GM19452 (cell line): ENCODE measurements around the gene GPC2.
"Not testable (repeated sequence)": the region's sequence is repeated elsewhere in the genome, so short reads cannot be mapped to it uniquely, and the experiment has no call there.

ENCODE experiments used
- ATAC-seq: cut with Tn5 transposase; IDR thresholded peaks from one replicate; pipeline ENCODE4 v1.9.1; 2021; ENCODE audit not compliant: unreplicated experiment

GPC2 gene

DNA sequence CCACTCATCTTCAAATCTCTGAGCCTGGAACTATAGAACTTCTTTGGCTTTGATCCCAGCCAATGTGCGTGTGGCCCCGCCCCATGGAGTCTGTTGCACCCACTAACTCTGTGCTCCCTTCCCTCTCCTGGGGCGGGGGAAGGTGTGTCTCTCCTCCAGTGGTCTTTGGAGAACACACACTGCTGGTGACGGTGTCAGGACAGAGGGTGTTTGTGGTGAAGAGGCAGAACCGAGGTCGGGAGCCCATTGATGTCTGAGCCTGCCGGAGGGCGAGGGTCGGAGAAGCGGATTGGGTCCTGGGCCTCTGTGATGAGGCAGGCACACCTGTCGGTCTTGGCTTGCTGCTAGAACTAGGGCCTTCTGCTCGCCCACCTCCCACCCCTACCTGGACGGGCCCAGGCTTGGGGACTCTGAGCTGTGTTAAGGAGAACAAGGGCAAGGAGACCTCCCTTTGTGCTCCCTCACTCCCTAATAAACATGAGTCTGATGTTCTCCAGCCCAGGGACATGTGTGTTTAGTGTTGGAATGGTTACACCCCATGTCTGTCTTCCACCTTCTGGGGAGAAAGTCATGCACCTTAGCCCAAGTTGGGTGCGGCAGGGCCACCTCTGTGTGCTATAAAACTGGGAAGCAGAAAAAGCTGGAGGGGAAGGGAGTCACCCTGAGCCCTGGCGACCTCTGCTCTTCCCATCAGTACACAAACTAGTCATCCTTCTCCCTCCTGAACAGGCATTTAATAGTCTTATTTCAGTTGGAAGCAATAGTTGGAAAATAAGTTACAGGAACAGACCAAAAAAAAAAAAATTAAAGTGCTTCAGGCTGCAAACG is 23.3 kb downstream of the GPC2 start:
- ATAC-seq, result no peak

DNA sequence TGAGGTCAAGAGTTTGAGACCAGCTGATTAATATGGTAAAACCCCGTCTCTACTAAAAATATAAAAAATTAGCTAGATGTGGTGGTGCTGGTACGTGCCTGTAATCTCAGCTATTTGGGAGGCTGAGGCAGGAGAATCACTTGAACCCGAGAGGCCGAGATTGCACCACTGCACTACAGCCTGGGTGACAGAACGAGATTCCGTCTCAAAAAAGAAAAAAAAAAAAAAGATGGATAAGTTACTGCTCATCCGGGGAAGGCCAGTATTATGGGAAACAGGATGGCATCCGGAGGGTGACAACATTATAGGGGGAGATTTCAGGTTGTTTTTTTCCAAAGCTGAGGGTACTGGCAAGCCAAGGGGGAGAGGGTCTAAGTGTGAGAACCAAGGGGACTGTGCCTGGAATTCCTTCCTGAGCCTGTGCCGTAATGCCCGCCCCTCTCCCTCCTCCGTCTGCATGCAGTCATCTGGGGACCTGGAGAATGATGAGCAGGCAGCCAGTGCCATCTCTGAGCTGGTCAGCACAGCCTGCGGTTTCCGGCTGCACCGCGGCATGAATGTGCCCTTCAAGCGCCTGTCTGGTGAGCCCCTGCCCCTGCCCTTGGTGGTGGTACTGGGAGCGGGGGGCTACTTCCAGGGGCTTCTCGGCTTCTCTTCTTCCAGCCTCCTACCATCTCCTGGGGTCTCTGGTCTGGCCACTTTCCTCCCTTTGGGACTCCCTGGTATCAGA is 24.1 kb downstream of the GPC2 start:
- no peak for ATAC-seq

DNA sequence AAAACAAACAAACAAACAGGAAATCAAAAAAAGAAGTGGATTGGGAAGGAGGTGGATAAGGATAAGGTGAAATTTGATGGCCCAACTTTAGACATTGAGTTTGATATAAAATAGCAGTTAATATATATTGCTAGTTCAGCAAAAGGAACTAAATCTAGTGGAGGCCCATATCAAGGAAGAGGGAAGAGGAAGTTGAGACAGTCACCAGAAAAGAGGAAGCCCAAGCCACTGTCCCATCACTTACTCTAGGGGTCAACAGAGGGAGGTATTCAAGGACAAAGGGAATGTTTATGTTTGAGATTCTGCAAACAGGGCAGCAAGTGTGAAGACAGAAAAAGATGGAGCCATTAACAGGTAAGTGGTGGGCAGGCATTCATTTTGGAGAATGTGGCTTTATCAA is 24.8 kb downstream of the GPC2 start:
- ATAC-seq, result no peak

DNA sequence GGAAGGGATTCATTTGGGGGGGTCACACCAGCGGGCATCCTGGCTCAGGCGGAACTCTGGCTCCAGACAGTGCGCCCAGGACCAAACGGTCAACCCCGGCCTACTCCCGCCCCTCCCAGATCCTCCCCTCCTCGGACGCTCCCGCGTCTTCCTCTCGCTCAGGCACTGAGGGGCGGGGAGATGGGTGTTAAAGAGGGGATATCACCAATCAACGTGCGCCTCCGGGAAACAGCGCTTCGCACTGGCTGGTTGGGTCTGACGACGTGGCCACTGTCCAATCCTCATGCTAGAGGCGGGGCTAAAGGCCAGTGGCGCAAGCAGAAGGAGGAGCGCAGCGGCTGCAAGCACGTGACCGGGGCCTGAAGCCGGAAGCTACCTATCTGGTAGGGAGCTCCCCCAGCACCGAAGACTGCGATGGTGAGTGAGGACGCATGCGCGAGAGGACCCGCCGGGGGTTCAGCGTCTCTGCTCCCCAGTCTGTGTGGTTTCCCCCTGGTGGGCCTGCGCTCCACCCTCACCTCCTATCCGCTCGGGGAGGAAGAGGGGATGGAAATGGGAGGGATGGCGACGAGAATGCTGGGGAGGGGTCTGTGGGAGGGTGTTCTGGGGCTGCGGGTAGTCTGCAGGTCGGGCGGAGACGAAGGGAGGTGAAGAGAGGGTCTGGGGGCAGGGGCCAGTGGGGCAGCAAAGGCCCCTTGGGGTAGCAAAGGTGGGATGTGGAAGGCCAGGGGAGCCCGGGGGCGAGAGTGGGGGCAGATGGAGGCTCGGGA is 28.4 kb downstream of the GPC2 start, which contains the start of gene LAMTOR4:
Gene LAMTOR4 (plus strand): TSS at position 360 of the 770 bp plus-strand sequence. CDS start 55 bp downstream, at position 415.
- peak; percentile 97 for ATAC-seq

DNA sequence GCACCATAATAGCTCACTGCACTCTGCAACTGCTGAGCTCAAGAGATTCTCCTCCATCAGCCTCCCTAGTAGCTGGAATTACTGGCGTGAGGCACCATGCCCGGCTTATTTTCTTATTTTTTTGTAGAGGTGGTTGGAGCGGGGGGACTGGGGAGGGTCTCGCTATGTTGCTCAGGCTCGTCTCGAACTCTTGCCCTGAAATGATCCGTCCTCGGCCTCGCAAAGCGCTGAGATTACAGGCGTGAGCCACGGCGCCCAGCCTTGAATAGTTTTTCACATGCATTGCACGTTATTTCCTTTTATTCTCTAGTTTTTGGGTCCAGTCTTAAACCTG is 29.0 kb downstream of the GPC2 start:
- no peak for ATAC-seq

DNA sequence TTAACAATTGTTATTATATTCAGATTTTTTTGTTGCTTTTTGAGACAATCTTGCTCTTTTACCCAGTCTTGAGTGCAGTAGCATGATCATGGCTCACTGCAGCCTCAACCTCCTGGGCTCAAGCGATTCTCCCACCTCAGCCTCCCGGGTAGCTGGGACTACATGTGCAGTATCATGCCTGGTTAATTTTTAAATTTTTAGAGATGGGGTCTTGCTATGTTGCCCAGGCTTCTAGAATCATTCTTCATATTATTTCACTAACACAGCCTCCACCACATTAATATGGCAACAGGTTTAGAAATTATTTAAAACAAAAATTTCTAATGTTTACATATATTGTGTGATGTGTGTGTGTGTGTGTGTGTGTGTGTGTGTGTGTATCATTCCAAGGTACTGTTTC is 29.9 kb downstream of the GPC2 start:
- ATAC-seq, result no peak

DNA sequence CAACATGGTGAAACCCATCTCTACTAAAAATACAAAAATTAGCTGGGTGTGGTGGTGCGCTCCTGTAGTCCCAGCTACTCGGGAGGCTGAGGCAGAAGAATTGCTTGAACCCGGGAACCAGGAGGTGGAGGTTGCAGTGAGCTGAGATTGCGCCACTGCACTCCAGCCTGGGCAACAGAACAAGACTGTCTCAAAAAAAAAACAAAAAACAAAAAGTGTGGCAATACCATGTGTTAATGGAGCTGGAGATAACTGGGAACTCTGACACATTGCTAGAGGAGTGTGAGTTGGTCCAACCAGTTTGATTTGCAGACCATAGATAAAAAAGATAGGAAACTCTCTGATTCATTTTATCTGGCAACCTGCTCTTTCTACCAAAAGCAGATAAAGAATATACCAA is 30.8 kb downstream of the GPC2 start:
- not testable (repeated sequence) for ATAC-seq

DNA sequence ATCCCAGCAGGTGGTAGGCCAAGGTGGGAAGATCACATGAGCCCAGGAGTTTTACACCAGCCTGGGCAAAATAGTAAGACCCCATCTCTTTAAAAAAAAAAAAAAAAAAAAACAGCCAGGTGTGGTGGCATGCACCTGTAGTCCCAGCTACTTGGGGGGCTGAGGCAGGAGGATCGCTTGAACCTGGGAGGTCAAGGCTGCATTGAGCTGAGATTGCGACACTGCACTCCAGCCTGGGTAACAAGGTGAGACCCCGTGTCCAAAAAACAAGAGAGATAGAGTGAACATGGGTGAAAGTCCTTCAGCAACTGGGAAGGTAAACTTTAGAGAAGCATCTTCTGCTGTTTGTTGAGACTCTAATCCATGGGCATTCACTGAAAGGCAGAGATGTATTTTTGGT is 34.7 kb downstream of the GPC2 start:
- ATAC-seq, result no peak

DNA sequence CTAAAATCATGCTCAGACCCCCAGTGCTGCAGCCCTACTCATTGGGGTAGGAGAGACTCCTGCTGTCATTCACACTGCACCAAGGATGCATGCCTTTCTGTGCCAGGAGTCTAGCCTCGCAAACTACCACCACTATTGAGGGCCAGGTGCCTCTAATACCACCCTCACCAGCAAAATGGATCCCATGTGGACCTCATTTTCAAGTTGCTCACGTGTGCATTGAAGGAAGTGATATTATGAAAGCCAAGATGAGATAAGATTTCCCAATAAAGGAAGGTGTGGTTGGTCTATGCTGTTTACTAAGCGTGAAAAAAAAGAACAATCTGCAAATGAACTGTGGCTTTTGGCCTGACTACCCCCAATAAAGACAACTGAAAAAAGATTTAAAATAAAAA is 35.6 kb downstream of the GPC2 start:
- no peak for ATAC-seq

DNA sequence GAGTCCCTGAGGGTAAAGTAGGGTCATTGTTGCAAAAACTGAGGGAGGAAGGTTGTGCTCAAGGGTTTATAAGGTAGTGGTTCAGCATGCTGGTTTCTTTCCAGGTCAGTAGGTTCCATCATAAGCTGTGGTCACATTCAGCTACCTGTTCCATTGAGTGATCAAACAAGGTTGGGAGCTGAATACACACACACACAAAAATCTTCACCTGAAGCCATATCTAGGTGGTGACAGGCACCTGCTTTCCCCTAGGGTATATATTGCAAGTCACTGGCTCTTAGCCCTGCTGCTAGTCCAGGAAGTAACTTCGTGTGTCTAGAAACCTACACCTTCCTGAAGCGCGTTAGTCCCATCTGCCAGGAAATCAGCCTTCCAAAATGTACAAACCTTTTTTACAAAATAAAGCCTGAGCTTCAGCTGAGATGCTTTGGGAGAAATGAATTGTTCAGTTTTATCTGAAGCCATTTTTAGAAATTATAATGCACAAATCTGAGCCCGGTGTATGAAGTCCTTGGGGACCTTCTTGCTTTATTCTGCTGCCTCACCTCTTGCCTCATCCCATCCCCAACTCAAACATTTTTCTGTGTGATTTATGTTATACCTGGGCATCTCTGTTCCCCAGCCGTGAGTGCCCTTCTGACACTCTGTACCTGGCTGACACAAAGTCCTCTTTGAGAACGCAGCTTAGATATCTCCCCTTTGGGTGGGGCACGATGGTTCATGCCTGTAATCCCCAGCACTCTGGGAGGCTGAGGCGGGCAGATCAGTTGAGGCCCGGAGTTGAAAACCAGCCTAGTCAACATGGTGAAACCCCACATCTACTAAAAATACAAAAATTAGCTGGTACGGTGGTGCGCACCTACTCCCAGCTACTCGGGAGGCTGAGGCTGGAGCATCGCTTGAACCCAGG is 39.1 kb downstream of the GPC2 start:
- ATAC-seq, result no peak

DNA sequence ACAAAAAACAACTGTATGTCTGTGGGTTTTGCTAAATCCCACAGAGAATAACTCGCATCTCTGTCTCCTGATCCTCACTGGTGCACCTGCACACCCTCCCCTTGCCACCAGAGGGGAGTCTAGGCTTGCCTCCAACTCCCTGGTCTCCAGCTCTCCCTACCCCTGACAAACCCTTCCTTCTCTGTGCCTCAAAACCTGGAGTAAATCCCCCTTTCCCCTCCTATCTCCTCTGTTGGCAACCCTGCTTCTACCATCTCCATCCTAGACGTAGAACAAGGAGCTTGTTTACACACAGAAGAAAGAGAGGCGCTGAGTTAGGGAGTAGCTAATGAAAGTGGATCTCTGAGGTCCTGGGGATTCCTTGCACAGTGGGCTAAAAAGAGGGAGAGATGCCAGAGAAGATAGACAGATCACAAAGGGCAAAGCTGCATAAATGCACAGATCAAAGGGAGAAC is 44.5 kb downstream of the GPC2 start:
- no peak for ATAC-seq

DNA sequence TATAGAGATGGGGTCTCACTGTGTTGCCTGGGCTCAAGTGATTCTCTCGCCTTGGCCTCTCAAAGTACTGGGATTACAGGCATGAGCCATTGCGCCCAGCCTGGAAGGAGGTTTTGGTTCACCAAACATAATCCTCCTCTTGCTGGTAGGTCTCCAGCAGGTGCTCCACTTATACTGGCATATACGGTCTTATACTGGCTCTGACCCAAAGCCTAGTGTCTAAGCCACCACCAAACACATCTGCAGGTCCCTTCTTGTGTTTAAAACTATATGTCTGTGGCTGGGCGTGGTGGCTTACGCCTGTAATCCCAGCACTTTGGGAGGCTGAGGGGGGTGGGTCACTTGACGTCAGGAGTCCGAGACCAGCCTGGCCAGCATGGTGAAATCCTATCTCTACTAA is 45.1 kb downstream of the GPC2 start:
- no peak for ATAC-seq

DNA sequence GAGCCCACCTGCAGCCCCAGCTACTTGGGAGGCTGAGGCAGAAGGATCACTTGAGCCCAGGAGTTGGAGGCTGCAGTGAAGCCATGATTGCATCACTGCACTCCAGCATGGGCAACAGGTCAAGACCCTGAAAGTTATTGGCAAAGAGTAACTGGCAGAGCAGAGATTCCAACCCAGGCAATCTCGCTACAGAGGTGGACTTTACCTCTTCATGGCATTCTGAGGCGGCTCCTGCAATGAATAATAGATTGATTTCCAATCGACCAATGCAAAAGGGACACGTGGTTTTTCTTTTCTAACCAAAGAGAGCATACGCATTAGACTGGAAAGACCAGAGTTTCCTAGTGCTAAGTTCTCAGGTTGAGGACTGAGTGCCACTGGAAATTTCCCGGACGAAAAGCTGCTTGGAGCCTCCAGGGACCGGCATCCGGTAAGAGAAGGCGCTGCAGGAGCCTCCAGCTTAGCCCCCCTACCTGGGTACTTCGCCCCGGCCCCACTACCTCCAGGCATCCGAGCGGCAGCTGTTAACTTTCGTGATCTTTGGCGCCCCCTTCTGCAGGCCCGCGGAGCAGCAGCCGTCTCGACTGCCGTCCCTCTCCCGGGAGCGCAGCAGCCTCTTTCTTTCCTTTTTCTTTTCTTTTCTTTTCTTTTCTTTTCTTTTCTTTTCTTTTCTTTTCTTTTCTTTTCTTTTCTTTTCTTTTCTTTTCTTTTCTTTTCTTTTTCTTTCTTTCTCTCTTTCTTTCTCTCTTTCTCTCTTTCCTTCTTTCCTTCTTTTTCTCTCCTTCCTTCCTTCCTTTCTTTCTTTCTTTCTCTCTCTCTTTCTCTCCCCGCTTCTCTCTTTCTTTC is 46.4 kb downstream of the GPC2 start:
- ATAC-seq, result no peak

DNA sequence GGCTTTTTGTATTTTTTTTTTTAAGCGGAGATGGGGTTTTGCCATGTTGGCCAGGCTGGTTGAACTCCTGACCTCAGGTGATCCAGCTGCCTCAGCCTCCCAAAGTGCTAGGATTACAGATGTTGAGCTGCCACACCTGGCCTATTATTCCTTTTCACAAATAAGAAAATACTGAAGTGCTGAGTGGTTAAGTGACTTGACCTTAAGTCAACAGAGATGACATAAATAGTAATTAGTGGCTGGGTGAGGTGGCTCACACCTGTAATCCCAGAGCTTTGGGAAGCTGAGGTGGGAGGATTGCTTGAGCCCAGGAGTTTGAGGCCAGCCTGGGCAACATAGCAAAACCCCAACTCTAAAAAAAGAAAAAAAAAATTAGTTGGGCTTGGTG is 47.0 kb downstream of the GPC2 start:
- not testable (repeated sequence) for ATAC-seq

DNA sequence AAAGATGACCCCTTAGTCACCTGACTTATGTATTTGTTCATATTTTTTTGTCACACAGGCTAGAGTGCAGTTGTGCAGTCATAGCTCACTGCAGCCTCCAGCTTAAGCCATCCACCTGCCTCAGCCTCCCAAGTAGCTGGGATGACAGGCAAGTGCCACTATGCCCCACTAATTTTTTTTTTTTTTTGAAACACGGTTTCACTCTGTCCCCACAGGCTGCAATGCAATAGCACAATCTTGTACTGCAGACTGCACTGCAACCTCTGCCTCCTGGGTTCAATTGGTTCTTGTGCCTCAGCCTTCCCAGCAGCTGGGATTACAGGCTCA is 48.6 kb downstream of the GPC2 start:
- no peak for ATAC-seq

DNA sequence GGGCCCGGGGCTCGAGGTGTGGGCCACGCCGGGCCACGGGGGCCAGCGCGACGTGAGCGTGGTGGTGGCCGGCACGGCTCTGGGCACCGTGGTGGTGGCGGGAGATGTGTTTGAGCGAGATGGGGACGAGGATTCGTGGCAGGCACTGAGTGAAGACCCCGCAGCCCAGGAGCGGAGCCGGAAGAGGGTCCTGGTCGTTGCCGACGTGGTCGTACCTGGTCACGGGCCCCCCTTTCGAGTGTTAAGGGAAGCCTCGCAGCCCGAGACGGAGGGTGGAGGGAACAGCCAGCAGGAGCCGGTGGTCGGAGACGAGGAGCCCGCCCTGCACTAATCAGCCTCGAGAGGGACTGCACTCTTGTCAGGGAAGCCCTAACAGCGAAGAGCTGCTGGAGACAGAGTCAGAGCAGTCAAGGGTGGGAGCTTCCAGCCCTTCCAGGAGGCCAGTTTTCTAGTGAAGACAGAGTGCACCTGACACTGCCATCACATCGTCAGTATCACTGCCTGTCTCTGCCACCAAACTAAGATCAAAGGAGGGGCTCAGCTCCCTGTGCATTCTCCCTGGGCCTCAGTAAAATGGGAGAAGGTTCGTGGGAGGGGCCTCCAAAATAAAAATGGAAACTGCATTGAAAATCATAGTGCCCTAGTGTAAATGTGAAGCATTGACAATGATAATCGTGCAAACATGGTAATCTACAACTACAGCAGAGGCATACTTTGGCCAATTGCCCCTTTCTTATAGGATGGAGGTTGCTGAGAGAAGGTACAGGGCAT is 49.1 kb downstream of the GPC2 start:
- no peak for ATAC-seq

DNA sequence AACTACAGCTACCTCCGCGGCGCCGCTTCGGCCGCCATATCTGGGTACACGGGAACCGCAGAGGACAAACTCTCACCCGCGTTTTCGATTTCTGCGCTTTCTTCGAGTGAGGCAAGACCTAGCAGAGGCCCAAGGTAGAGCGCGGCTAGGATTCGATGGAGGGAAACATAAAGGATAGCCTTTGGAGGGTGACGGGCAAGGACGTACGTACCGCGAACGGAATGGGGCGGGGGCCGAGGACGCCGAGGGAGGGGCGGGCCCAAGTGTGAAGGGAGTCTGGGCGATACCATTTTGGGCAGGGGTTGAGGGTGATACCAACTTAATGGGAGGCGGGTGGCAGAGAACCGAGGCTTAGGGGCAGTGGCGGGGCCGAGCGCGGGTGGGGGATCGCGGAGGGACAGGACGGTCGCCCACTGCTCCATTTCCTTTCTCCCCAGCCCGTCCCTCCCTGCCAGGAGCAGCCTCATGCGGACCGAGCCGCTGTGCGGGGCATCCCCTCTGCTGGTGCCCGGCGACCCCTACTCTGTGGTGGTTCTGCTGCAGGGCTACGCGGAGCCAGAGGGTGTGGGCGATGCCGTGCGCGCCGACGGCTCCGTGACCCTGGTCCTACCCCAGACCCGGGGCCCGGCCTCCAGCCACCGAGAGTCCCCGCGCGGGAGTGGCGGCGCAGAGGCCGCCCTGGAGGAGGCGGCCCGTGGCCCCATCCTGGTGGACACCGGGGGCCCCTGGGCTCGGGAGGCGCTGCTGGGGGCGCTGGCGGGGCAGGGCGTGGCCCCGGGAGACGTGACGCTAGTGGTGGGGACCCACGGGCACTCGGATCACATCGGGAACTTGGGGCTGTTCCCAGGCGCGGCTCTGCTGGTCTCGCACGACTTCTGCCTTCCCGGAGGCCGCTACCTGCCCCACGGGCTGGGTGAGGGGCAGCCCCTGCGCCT is 50.0 kb downstream of the GPC2 start, which contains the start of gene MBLAC1:
Gene MBLAC1 (plus strand): TSS at position 37 of the 935 bp plus-strand sequence. CDS start 429 bp downstream, at position 466.
- peak; percentile 50 for ATAC-seq
